Natural killer cell (primary cell): ENCODE measurements around the gene BBX. TPM values are rescaled to one million over a fixed set of nuclear protein-coding genes. Genes with fewer than 3 reads are reported as not detected.

Experiments
- ATAC-seq, 3 donors: fragments of 150-1000 bp in 2 of 3; fragments of 200-7000 bp in 1 of 3; cut with Tn5 transposase; 1 replicate in 1 of 3; 2 replicates in 2 of 3; pipeline ENCODE4 v1.10.0; 2021; ENCODE audit warnings: mild to moderate bottlenecking in 2 of 3, moderate library complexity in 2 of 3
- DNase-seq, 2 donors: peaks; one replicate each; pipeline versions ENCODE4 v3.0.0 to v3.0.0-alpha.2; 2013 to 2021; ENCODE audit warnings: mixed read lengths in 1 of 2
- H3K27ac ChIP-seq: one replicate; pipeline ENCODE4 v1.5.1; 2013; ENCODE audit warnings: mild to moderate bottlenecking, low read length
- H3K27me3 ChIP-seq: one replicate; pipeline ENCODE4 v1.6.1; 2013; ENCODE audit warnings: low read length; ENCODE audit not compliant: control insufficient read depth, insufficient read depth
- H3K36me3 ChIP-seq: one replicate; pipeline ENCODE4 v1.6.1; 2013; ENCODE audit warnings: low read length; ENCODE audit not compliant: control insufficient read depth, insufficient read depth
- H3K4me1 ChIP-seq: one replicate; pipeline ENCODE4 v1.6.1; 2013; ENCODE audit warnings: low read length; ENCODE audit not compliant: control insufficient read depth, insufficient read depth
- H3K4me3 ChIP-seq: one replicate; pipeline ENCODE4 v1.5.1; 2013; ENCODE audit warnings: low read length
- H3K9me3 ChIP-seq: one replicate; pipeline ENCODE4 v1.6.1; 2013; ENCODE audit warnings: low read length; ENCODE audit not compliant: control insufficient read depth, insufficient read depth
- H3K27ac Mint-ChIP-seq, 2 donors: one replicate each; pipeline ENCODE4 v1.8.0; 2022; ENCODE audit warnings: mild to moderate bottlenecking in 2 of 2, mixed read lengths in 2 of 2, moderate library complexity in 1 of 2
- H3K27me3 Mint-ChIP-seq, 2 donors: one replicate each; pipeline ENCODE4 v1.8.0; 2022; ENCODE audit warnings: low read depth in 2 of 2, mixed read lengths in 2 of 2
- H3K36me3 Mint-ChIP-seq: one replicate; pipeline ENCODE4 v1.8.0; 2022; ENCODE audit warnings: mixed read lengths
- H3K4me1 Mint-ChIP-seq, 2 donors: one replicate each; pipeline ENCODE4 v1.8.0; 2022; ENCODE audit warnings: mixed read lengths in 2 of 2
- H3K4me3 Mint-ChIP-seq: one replicate; pipeline ENCODE4 v1.8.0; 2022; ENCODE audit warnings: mild to moderate bottlenecking, moderate library complexity, mixed read lengths
- H3K9me3 Mint-ChIP-seq, 2 donors: one replicate each; pipeline ENCODE4 v1.8.0; 2022; ENCODE audit warnings: mixed read lengths in 2 of 2
- WGBS: methylation state at CpG from one replicate; pipeline ENCODE4 v1.1.7; 2013; ENCODE audit warnings: missing lambda C conversion rate; ENCODE audit not compliant: insufficient coverage; 5-methylcytosine and 5-hydroxymethylcytosine counted together
- intact Hi-C: fragments of 100-400 bp; cut with micrococcal nuclease; formaldehyde crosslinking; loops from one replicate; pipeline ENCODE4 v1.14.2; 2022
- total RNA-seq, 4 donors: library from RNA; stranded (reverse); fragments of 120-200 nt in 1 of 4; gene quantifications; one replicate each; pipeline versions ENCODE4 v1.2.3 to v1.2.4, GENCODE V29; 2013 to 2022
- TF ChIP-seq, protein P1 (sequence below): fragments of 200-600 bp; IDR thresholded peaks from one replicate; pipeline ENCODE4 v1.8.0; 2022; ENCODE audit warnings: antibody characterized with exemption

The BBX gene
- total RNA-seq, 3 donors from 2014 or later (not counting 1 experiment from before 2014, with no cell fraction given) = 80.0 to 87.1 (median 83.4) TPM

DNA sequence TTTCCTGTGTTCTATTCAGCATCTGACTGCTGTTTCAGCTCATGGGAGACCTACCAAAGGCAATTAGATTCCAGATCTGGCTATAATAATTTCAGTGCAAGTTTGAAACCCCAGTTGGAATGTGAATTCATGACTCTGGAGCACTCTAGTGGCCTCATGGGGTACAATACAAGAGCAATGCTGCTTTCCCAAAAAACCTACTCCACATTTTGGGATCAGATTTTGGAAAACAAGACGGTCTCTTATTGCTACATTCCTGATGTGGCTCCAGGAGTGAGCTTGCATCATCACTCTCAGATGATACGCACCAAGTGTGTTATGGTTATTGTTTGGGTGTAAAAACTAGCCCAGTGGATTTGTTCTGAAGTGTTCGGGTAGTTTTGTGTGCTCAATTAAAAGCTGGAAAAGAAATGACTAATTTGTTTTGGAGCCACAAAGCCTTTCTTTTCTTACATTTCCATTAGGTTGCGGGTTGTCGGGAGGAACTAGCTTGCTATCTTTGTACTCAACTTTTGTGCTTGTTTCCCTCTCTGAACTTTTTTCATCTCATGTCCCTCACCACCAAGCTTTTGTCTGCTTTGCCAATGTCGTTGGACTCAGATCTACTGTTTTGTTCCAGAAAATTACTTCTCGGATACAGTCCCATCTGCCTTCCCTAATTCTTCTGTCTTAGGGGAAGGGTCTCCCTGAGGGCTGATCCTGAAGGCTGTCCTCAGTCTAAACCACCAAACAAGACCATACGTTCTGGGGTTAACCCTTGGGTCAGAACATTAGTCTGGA lies 272.1 kb downstream of the BBX start:
- Mint-ChIP-seq H3K27ac (no peak overlapping the region), H3K4me3 (no peak overlapping the region), H3K9me3 (no peaks in the 10 kb centered on the region), H3K27me3 (no peaks in the 10 kb centered on the region), H3K36me3 (peaks cover 25% of the 10 kb centered on the region), H3K4me1 (peaks cover 15 to 21% of the 10 kb centered on the region in 2 donors)
- TF ChIP-seq, protein P1, sequence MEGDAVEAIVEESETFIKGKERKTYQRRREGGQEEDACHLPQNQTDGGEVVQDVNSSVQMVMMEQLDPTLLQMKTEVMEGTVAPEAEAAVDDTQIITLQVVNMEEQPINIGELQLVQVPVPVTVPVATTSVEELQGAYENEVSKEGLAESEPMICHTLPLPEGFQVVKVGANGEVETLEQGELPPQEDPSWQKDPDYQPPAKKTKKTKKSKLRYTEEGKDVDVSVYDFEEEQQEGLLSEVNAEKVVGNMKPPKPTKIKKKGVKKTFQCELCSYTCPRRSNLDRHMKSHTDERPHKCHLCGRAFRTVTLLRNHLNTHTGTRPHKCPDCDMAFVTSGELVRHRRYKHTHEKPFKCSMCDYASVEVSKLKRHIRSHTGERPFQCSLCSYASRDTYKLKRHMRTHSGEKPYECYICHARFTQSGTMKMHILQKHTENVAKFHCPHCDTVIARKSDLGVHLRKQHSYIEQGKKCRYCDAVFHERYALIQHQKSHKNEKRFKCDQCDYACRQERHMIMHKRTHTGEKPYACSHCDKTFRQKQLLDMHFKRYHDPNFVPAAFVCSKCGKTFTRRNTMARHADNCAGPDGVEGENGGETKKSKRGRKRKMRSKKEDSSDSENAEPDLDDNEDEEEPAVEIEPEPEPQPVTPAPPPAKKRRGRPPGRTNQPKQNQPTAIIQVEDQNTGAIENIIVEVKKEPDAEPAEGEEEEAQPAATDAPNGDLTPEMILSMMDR = no peak
- Histone ChIP-seq H3K27me3 (no peaks in the 10 kb centered on the region), H3K36me3 (peaks cover 44% of the 10 kb centered on the region), H3K9me3 (no peaks in the 10 kb centered on the region), H3K4me1 (no peaks in the 10 kb centered on the region), H3K27ac (no peak overlapping the region), H3K4me3 (no peak overlapping the region)
- ATAC-seq (no peak), DNase-seq (no peak)
- intact Hi-C loops = no loop called here
- WGBS = 98% methylated on average over 8 of the region's 8 CpGs

DNA sequence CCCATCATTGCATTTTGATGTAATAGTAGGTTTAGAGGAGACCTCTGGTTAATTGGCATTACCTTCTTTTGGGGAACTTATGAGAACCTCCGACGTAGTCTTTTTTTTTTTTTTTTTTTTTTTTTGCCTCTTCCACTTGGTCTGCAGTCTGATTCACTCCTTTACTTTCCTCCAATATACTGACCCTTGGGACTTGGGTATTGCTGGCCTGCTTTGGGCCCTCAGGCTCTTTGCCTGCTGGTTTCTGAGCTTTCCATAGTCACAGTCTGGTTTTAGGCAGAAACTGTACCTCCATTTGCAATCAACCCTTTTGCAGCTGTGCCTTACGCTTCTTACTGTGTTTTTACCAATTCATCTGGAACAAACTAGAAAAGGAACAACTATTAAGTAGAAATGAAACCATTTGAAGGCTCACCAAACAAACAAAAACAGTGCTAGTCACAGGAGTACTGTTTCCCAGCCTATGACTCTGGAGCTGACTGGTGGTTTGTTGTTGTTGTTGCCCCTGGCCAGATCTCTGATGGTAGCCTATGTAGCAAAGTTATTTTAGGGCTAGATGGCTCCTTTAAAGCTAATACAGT lies 272.8 kb downstream of the BBX start:
- H3K4me1 Mint-ChIP-seq = peaks cover 15 to 21% of the 10 kb centered on the region in 2 donors
- H3K36me3 ChIP-seq = peaks cover 47% of the 10 kb centered on the region
- peaks cover 18% of the 10 kb centered on the region for H3K36me3 Mint-ChIP-seq

DNA sequence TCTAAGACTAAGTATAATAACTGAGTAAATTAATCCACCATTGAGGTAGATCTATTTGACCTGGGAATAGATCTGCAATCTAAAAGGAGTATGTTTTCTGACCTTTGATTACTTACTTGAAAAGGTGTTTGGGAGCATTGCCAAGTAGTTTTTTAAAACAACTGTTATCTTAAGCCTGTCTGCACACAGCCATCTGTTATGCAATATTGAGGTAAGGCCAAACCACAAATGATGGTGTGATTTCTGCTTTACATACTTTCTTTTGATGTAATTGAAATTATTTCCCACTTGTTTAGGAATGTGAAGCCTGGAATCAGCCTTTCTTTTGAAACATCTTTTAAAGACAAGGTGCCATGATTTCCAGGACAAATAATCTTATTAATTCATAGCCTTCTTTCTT lies 274.0 kb downstream of the BBX start:
- intact Hi-C loops = no loop called here
- peaks cover 16% of the 10 kb centered on the region for H3K36me3 Mint-ChIP-seq
- peaks cover 53% of the 10 kb centered on the region for H3K36me3 ChIP-seq
- no peak overlapping the region for H3K27ac ChIP-seq
- peak; percentile 64 to 81 (median 71) for ATAC-seq
- no peaks in the 10 kb centered on the region for H3K4me1 ChIP-seq
- H3K9me3 ChIP-seq = no peaks in the 10 kb centered on the region
- no peaks in the 10 kb centered on the region for H3K9me3 Mint-ChIP-seq
- H3K27me3 Mint-ChIP-seq = no peaks in the 10 kb centered on the region
- DNase-seq = peak in 1 of 2 donors; percentile 49
- H3K4me3 ChIP-seq = no peak overlapping the region
- H3K4me1 Mint-ChIP-seq = peaks cover 15 to 21% of the 10 kb centered on the region in 2 donors
- H3K27me3 ChIP-seq = no peaks in the 10 kb centered on the region
- TF ChIP-seq, protein P1 = no peak
- peak overlapping the region in 1 of 2 donors; percentile 10 for H3K27ac Mint-ChIP-seq
- H3K4me3 Mint-ChIP-seq = no peak overlapping the region

More for the DNA sequence above, 272.8 kb downstream of the BBX start:
- Mint-ChIP-seq H3K9me3 (no peaks in the 10 kb centered on the region), H3K4me3 (no peak overlapping the region), H3K27me3 (no peaks in the 10 kb centered on the region), H3K27ac (peak overlapping the region in 1 of 2 donors; percentile 0)
- no peak for ATAC-seq
- H3K9me3 ChIP-seq = no peaks in the 10 kb centered on the region
- H3K27ac ChIP-seq = no peak overlapping the region
- TF ChIP-seq, protein P1 = no peak
- intact Hi-C loops = no loop called here
- no peaks in the 10 kb centered on the region for H3K4me1 ChIP-seq
- no peaks in the 10 kb centered on the region for H3K27me3 ChIP-seq
- no peak overlapping the region for H3K4me3 ChIP-seq
- DNase-seq = no peak
- WGBS = 83% methylated on average over 3 of the region's 3 CpGs
